ENCODE data around the gene XXYLT1. TPM values are rescaled to one million over a fixed set of nuclear protein-coding genes. Genes with fewer than 3 reads are reported as not detected.

Gene XXYLT1
- total and polyA plus RNA-seq, 2 of the 8 experiments (the other 6 are each of a cell fraction or from before 2014, with no cell fraction given), result 18.9 to 23.8 TPM

DNA sequence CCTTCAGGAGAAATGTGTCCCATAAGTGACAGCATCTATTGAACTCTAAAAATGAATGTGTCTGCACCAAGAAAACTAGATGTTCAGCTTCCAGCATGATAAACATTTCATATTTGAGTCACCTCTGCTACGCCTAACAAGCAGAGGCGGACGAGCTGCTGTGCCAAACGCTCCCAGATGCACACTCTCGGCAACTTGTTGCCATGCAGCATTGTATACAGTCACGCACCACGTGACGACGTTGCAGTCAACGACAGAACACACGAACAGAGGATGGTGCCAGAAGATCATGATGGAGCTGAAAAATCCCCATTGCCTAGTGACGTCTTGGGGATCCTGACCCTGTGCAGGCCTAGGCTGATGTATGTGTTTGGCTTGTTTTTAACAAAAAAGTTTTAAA, 137.5 kb downstream of the XXYLT1 start:
- Histone ChIP-seq H3K56ac (replicated peaks; ENCODE audit: insufficient read length, low read depth, low read length) (no peak overlapping the region), H3K4me1 (replicated peaks in 1 of 4; ENCODE audit: control insufficient read depth in 3 of 4, insufficient read depth in 4 of 4, low read length in 3 of 4) (no peaks in the 10 kb centered on the region), H3K9me3 (ENCODE audit: insufficient read depth in 2 of 2, low read depth in 1 of 2, low read length in 1 of 2) (no peaks in the 10 kb centered on the region), H3K14ac (ENCODE audit: insufficient read length) (no peak overlapping the region), H3K18ac (ENCODE audit: extremely low read depth, low read length) (no peak overlapping the region), H3K4ac (replicated peaks; ENCODE audit: insufficient read length, low read depth, low read length) (no peak overlapping the region), H4K91ac (replicated peaks; ENCODE audit: insufficient read length, low read length) (no peak overlapping the region), H4K8ac (ENCODE audit: extremely low read depth, insufficient read depth, low read length) (no peak overlapping the region), H3K4me2 (ENCODE audit: insufficient read depth in 1 of 2, low read depth in 2 of 2, low read length in 2 of 2) (no peak overlapping the region), H3K23me2 (ENCODE audit: low read depth, low read length) (no peaks in the 10 kb centered on the region), H4K5ac (ENCODE audit: insufficient read length, low read depth, low read length) (no peak overlapping the region), H2BK20ac (ENCODE audit: low read length) (no peak overlapping the region), H3K27ac (ENCODE audit: low read depth, low read length) (no peak overlapping the region), H2BK120ac (replicated peaks; ENCODE audit: low read depth, low read length) (no peak overlapping the region), H3K9ac (replicated peaks in 1 of 4; ENCODE audit: extremely low read depth in 1 of 4, low read depth in 3 of 4, low read length in 3 of 4) (no peak overlapping the region), H3K4me3 (ENCODE audit: extremely low read depth in 1 of 4, insufficient read depth in 2 of 4, low read depth in 3 of 4, low read length in 4 of 4) (no peak overlapping the region), H2AFZ (ENCODE audit: low read length) (no peak overlapping the region), H3K36me3 (ENCODE audit: control insufficient read depth in 2 of 4, insufficient read depth in 4 of 4, low read length in 3 of 4) (no peaks in the 10 kb centered on the region), H3K27me3 (replicated peaks in 1 of 4; ENCODE audit: control insufficient read depth in 3 of 4, extremely low read depth in 1 of 4, insufficient read depth in 3 of 4, low read length in 3 of 4) (no peaks in the 10 kb centered on the region), H2BK15ac (ENCODE audit: low read length) (no peak overlapping the region), H2BK5ac (ENCODE audit: low read depth, low read length) (no peak overlapping the region), H2AK5ac (ENCODE audit: low read depth, low read length) (no peak overlapping the region), H3K79me1 (ENCODE audit: low read depth, low read length) (peaks cover 2% of the 10 kb centered on the region; the same call in 1 of the 2 replicates), H4K20me1 (replicated peaks in 1 of 2; ENCODE audit: control insufficient read depth in 1 of 2, insufficient read depth in 2 of 2, low read length in 2 of 2) (peaks cover 2 to 3% of the 10 kb centered on the region in 2 experiments), H2BK12ac (ENCODE audit: low read depth, low read length) (no peak overlapping the region), H3K79me2 (ENCODE audit: control insufficient read depth in 1 of 2, insufficient read depth in 2 of 2, low read length in 2 of 2) (no peaks in the 10 kb centered on the region), H3K23ac (ENCODE audit: insufficient read length) (no peak overlapping the region)
- CTCF ChIA-PET (ENCODE audit: partially characterized antibody), result interaction anchor here (0.6 to 3.0 kb wide), 14 partner anchors 9 to 138 kb away, joined by 3 to 23 read pairs (median 4); no protein-coding TSS in a partner anchor
- no peak for FAIRE-seq
- no peak for DNase-seq (ENCODE audit: low read depth in 1 of 2, low spot score in 2 of 2)
- 94% methylated on average over 12 of the region's 12 CpGs; no CpG with 5 or more reads in 1 of the 2 experiments for whole genome bisulfite sequencing, 2 experiments (ENCODE audit: extremely low coverage in 1 of 2, insufficient coverage in 1 of 2, insufficient read length in 1 of 2, insufficient replicate concordance in 2 of 2, low coverage in 1 of 2, low lambda C conversion rate in 2 of 2, missing lambda C conversion rate in 1 of 2)
- TF ChIP-seq RNF2 (IDR thresholded peaks at IDR 0.05; ENCODE audit: borderline replicate concordance, low read depth, low read length, missing control alignments, poor library complexity, severe bottlenecking) (no peak), HDAC6 (IDR thresholded peaks at IDR 0.05; ENCODE audit: low read depth, low read length) (no peak), KDM5A (IDR thresholded peaks at IDR 0.05; ENCODE audit: low read length) (no peak), RFX5 (IDR thresholded peaks at IDR 0.05; ENCODE audit: borderline replicate concordance, low read depth, low read length) (no peak), SP1 (IDR thresholded peaks at IDR 0.05; ENCODE audit: low read depth, low read length) (no peak), GABPA (IDR thresholded peaks at IDR 0.05; ENCODE audit: borderline replicate concordance, insufficient read depth, low read length) (no peak), PHF8 (conservative IDR thresholded peaks at IDR 0.05; ENCODE audit: low read depth, low read length) (no peak), RXRA (IDR thresholded peaks at IDR 0.05; ENCODE audit: insufficient read depth, low read depth, low read length) (no peak), POLR2A (IDR thresholded peaks at IDR 0.05; ENCODE audit: control extremely low read depth in 1 of 2, low read depth in 2 of 2, low read length in 2 of 2) (no peak)
- POLR2A ChIA-PET (ENCODE audit: partially characterized antibody), result no interaction called here
